Measurements from ENCODE around the gene THAP3.
"Not testable (repeated sequence)": the region's sequence is repeated elsewhere in the genome, so short reads cannot be mapped to it uniquely, and the experiment has no call there.

THAP3 gene

DNA sequence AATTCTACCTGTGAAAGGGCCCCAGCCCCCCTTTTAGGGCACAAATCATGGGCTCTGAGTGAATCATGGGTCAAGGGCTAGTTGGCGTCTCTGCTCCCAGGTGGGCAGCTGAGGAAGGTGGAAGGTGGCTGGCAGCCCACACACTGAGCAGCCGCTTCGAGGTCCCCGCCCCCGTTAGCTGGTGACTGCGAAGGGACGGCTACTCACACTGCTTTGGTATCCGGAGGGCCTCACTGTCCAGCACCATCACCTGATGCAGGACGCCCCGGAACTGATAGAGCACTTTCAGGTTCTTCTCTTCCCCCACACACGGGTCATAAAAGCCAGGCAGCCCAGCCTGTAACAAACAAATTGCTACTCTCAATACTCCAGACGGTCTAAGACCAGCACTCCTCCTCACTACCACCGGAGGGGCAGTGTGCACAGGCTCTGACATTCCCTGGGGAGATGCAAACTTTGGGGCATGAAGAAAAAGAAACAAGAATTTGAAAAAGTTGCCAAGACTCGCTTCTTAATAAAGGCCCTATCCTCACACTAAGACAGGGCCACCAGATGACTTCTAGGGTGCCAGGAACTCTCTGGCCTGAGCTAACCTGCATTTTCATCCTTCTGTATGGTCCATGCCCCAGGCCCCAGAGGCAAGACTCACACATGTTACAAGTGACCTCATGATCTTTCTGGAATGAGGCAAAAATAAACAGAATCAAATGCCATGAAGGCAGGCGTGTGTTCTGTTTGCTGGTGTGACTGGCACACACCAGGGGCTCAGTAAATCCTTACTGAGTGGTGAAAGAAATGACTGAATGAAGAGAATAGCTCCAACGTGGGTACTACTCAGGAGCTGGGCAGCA is 11.5 kb downstream of the THAP3 start:
- DNase-seq: no peak

DNA sequence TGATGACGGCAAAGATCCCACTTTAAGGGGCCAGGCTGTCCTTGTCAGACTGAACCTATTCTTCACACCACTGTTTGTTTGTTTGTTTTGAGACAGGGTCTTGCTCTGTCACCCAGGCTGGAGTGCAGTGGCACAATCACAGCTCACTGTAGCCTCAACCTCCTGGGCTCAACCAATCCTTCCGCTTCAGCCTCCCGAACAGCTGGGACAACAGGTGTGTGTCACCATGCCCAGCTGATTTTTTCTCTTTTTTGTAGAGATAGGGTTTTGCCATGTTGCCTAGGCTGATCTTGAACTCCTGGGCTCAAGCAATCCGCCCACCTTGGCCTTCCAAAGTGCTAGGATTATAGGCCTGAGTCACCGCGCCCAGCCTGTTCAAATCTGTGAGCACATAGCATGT is 12.1 kb downstream of the THAP3 start:
- DNase-seq: not testable (repeated sequence)

DNA sequence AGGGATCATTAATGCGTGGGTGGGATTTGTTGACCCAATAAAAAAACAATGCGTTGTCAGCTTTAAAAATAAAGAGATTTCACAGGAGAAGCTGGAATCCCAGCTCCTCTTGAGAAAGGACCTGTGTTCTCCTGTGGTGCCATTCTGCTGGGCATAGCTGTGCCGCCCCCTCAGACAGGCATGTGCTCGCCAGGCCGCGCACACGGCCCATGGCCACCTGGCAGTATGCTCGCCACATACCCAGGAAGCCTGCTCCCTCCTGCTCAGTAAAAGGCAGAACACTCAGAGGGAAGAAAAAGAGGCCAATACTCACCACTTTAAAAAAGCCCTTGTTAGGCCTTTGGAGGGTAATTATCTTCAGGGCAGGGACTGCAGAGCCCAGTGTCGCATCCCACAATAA is 13.1 kb downstream of the THAP3 start:
- no peak for DNase-seq

DNA sequence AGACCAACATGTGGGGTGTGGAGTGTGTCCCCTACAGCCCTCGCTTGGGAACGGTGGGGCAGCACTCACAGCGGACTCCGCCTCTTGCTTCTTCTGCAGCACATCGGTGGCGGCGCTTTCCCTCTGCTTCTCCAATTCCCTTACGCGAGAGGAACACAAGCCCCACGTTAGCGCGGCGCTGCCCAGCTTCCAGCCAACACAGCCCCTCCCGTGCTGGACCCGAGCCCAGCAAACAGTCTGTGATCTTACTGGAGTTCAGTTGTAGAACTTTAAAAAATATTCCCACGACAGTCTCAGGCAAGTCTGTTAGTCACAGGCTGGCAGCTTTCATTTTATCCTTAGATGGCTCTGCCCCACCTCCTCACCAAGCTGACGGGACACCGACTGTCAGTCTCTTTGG is 13.6 kb downstream of the THAP3 start:
- DNase-seq: no peak

DNA sequence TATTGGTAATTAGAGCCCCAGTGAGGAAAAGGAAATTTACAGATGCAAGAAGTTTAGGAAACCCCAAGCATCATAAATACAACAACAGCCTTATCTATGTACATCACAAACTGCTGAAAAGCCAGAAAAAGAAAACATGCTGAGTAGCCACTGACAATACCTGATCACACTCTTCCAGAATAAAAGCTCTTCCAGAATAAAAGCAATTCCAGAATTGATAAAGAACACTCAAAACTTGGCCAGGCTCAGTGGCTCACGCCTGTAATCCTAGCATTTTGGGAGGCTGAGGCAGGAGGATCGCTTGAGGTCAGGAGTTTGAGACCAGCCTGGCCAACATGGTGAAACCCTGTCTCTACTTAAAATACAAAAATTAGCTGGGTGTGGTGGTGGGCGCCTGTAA is 16.2 kb downstream of the THAP3 start:
- DNase-seq: not testable (repeated sequence)

DNA sequence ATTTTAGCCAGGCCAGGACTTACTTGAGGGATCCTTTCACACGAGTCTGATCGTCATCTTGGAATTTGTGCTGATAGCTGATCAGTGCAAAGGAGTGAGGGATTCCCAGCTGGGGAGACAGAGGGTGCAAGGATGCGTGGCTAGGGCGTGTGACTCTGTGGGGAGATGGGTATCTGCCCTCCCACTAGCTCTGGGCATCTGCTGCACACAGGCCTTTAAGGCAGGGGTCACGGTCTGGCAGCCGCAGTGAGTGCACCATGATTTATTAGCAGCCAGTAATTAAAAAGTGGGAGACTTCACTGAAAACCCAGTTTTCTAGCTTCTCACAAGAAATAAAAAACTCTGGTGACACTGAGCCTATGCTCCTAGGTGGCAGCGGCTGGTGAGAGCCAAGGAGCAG is 20.4 kb downstream of the THAP3 start:
- no peak for DNase-seq

DNA sequence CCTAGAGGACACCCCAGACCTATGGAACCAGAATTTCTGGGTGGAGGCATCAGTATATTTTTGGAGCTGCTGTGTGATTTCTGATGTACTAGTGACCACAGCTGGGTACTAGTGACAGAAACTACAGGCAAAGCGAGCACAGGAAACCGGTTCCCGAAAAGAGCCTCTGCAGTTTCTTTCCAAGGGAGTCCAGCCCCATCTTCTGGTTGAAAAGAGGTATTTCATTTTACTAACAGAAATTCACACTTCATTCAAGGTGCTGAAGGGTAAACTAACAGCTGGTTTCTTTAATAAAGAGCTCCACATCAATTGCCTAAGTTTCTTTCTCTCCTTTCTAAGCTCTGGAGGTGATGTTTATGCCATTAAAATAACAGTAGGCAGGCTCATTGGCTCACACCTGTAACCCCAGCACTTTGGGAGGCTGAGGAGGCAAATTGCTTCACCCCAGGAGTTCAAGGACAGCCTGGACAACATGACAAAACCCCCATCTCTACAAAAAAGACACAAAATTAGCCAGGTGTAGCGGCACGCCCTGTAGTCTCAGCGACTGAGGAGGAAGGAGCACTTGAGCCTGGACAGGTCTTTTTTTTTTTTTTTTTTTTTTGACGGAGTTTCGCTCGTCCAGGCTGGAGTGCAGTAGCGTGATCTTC is 22.0 kb downstream of the THAP3 start:
- peak; percentile 41 for DNase-seq

DNA sequence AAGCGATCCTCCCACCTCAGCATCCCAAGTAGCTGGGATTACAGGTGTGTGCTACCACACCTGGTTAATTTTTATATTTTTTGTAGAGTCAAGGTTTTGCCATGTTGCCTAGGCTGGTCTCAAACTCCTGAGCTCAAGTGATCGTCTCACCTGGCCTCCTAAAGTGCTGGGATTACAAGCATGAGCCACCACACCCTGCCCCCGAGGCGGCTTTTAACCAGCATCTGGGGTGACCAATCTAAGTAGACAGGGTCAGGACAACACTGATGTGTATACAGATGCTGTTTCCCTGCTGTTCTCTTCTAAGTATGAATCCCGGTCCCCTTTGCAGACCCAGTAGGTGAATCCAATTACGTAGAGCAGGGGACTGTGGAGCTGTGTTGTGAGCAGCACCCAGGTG is 23.9 kb downstream of the THAP3 start:
- DNase-seq: no peak

DNA sequence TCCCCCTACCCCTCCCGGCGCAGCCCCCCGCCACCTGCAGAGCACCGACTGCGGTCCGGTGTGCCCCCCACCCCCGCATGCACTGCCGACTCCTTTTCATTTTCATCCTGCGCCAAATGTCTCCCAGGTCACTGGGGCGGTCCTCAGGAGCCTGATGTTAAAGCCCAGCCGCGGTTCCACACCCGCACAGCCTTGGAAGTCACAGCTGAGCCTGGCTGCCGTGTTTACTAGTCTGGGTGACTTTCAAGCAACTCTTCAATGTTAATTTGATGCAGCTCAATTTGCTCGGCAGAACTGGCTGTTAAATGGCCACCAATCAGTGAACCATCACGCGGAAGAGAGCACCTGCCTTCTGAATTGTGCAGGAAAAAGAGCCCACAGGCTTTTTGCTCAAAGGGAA is 27.2 kb downstream of the THAP3 start:
- DNase-seq: no peak

DNA sequence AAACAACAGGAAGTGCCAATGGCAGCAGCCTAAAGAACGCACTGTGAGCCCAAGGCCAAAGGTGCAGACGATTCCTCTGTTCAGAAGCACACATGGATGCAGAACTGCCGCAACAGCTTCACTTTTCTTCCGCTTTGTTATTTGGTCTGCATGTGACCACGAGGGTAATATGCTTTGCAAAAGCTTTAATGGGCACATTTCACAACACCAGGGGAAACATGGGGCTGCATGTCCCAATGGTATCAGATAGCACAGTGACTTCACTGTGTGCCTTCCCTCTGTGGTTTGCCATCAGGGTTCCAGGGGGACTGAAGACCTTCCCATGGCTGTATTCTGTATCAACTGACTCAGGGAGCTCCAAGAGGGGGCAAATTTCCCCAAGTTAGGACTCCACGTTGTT is 28.3 kb downstream of the THAP3 start:
- peak; percentile 49 for DNase-seq

DNA sequence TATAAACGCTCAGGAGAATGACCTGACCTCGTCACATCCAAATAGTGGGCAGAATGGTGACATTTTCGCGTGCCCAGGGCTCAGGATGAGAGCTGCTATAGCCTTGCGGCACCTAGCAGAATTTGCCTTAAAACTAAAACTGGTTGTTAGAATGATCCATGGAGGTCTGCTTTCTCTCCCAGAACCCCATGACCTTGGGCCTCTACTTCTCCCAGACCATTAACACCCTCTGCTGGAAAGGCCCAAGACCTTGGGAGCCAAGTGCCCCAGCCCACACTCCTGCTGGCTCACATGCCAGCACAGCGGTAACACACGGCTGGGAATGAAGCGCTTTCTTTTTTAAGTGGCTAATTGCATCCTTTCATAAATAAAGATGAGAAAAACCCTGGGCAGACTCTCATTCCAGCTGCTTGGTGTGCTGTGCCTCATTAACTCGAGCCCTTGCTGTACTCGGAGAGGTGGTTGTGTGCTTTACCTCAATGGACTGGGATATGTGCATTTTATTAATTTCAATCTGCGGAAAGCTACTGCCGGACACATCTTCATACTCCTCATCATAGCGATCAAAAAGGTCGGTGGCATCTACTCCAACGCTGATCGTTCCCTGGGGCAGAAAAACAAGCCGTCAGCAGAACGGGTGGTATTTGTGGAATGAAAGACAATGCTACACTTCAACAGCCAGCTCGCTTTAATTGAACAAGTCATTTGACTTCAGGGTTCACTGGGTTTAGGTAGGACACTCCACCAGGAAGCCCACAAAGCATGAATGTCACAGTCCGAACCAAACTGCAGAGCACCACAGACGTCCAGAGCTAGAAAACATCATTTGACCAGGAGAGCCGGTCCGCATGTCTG is 29.0 kb downstream of the THAP3 start:
- DNase-seq: no peak

DNA sequence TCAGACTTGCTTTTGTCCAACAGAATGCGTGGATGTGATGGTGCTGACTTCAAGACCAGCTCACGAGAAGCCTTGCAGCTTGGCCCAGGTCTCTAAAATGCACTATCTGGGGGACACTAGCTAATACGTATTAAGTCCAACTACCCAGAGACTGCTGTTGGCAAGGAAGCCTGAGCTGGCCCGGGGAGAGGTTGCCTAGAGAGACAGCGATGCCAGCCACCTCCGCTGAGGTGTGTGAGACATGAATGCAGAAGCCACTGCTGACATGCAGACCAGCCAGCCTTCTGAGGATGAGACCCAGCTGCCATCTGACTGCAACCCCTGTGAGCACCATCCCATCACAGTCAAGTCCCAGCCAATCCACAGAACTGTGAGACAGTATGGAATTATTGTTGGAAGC is 32.5 kb downstream of the THAP3 start:
- DNase-seq: no peak

DNA sequence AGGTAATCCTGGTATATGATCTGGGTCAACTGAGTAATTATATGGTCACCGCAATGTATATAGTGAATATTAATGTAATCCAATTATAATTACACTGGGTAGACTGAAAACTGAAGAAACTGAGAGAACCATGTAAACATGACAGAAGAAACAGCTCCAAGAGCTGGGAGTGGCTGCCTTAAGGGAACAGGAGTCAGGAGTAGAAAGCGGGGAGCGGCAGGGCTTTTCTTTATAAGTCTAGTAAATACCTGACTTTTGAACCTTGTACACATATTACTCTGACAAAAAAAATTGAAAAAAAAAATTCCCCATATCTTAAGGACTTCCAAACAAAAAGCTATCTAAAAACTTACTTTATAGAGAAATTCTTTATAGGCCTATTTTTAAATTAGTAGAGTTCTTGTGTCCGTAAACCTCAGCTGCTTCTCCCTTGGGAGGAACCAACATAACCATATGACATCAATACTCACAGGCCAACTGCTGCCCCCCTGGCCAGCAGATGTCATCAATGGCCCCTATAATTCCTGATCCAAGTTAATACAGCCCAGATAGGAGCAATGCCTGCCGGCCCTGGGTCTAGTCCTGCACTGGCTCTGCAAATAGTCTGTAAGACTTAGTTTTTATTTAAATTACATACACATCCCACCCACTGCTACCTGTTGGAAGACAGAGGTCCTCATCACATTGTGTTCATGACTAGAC is 33.8 kb downstream of the THAP3 start:
- DNase-seq: no peak

DNA sequence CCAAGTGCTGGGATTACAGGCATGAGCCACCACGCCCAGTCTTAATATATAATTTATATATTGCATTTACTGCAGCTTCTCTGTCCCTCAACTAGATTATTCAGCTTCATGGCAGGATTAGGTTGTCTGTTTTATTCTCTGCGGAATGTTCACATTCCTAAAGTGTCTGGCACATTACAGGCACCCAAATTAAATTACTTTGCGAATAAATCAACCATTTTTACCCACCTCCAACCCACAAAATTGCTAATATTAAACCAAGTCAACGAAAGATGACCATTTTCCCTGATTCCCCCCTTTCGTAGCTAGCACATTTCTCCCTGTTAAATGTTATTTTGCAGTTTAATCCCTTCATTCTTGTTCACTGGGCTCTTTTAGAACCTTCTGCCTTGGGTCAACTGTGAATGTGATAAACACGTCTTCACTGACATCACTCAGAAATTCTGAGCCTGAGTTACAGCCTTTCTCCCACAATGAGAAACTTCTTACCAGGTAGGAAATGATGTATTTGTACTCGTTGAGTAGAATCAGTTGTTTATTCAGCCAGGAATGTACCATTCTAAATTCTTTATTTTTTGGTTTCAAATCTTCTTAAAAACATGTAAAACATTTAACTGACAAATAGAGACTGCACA is 35.9 kb downstream of the THAP3 start:
- DNase-seq: no peak

DNA sequence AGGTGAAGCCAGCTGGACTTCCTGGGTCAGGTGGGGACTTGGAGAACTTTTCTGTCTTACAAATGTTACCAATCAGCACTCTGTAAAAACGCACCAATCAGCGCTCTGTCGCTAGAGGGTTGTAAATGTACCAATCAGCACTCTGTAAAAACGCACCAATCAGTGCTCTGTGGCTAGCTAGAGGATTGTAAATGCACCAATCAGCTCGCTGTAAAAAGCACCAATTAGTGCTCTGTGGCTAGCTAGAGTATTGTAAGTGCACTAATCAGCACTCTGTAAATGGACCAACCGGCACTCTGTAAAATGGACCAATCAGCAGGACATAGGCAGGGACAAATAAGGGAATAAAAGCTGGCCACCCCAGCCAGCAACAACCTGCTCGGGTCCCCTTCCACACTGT is 37.8 kb downstream of the THAP3 start:
- DNase-seq: not testable (repeated sequence)

DNA sequence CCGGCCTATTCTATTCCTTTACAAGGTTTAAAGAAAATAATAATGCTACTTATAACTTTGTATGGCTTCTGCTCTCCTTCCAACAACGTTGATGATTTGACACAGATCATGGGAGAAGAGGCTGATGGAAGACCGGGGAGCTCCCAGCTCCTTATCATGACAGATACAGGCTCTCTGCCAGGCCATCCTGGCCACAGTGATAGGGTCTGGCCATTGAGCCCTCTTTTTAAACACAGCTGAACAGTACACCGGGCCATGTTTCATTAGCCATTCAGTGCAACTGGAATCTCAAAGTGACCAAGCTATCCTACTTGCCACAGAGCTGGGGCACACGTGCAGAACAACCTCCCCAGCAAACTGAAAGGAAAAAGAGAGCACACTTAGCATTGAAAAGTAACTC is 42.0 kb downstream of the THAP3 start:
- no peak for DNase-seq

DNA sequence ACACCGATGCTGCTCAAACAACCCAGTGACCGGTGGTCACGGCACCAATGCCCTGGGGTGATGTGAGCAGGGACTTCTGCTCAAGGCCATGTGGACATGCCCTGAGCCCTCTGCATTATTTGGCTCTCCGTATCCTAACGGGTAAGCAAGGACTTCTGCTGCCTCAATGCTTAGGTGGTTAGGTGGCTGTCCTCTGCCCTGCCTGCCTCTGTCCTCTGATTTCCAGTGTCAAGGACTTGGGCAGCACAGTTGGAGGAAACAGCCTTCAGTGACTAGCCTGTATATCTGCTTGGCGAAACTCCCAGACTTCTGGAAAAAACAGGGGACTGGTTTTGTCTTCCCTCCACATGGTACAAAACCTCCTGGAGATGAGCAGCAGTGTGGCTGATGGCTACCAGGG is 42.5 kb downstream of the THAP3 start:
- DNase-seq: no peak

DNA sequence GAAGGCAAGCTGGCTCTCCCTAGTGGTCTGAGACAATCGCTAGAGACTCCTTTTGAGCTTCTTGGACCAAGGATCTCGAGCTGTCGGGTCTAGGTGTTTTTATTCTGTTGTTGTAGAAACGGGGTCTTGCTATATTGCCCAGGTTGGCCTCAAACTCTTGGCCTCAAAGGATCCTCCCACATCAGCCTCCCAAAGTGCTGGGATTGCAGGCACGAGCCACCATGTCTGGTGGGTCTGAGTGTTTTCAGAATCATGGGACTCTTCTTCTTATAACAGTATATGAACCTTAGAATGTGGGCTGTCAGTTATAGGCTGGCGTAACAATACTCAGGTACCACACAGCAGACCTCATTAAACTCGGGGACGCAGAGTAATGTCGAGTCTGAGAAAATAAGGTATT is 43.8 kb downstream of the THAP3 start:
- no peak for DNase-seq

DNA sequence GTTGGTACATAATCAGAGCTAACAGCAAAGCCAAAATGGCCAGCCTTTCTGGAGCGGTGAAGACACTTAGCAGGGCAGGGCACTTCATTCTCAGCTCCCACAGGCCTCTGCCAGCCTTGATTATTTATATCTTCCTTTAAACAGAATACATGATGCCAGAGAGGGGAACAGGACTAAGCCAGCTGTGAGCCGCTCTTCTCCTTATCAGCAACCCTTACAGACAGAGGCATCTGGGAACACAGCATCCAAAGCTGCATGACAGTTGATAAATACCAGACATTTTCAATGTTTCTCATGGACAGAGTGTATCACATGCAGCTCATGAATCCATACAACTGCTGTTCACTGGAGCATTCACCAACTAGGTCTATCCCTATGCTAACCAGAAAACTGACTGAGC is 47.9 kb downstream of the THAP3 start:
- no peak for DNase-seq

DNA sequence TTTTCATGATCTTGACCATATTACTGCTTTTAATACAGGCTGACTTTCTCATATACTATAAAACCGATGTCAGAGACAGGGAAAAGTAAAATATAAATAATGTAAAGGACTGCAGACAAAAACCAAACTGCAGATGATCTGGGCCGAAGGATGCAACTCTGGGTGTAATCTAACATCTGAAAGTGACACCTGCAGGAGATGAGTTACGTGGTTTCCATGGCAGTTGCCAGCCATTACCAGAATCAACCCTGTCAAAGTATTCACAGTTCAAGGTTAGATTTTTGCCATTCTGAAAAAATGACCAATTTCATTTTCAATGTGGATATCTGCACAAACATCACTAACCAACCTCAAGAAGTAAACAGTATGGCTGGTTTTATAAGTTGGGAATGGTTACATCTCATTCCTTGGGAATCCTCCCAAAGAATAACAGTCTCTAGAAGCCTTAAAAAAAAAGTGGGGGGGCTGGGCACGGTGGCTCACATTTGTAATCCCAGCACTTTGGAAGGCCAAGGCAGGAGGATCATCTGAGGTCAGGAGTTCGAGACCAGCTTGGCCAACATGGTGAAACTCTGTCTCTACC is 49.2 kb downstream of the THAP3 start:
- no peak for DNase-seq

DNA sequence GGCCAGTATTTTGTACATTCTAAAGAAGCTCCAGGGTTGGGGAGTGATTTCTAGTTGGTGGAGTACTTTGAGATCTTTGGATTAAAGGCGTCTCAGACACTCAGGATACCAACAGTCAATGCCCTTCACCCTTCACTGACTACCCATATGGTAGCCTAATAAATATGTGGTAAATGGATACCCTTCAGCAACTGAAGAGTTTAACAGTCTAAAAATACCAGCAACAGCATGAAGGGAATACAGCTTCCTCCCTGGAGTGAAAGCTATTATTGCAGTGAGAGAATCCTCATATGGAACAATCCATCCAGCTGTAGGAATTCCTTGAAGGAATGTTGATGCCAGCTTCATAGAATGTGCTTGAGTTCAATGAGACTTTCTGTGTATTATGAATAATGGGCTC is 50.1 kb downstream of the THAP3 start:
- DNase-seq: no peak

DNA sequence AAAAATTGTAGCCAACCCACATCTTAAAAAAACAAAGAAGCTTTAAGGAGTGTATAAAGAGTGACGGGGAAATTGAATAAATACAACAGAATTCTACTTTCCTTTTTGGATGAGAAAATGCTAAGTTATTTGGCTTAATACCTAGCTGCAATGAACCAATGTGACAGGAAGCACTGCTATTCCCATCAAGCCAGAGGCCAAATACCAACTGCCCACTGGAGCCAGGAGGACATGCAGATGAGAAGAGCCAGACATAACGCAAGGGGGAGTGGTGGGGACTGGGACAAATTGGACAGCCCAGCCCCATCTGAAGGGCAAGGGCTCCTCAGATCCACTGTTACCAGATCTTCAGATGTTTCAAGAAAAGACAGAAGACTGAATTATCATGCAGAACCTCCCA is 51.3 kb downstream of the THAP3 start:
- no peak for DNase-seq

Data from MV-4-11 (cell line).